PFSK-1 (cell line): ENCODE data around the gene BAHCC1. TPM values are rescaled to one million over a fixed set of nuclear protein-coding genes. Genes with fewer than 3 reads are reported as not detected.
A peak's percentile ranks its signal among the peaks of the same experiment; 100 is the strongest.

Experiments used
- FOXP2 ChIP-seq: optimal IDR thresholded peaks from 2 replicates; pipeline ENCODE3; 2011; ENCODE audit warnings: borderline replicate concordance, control low read depth, inconsistent platforms; ENCODE audit not compliant: insufficient read depth; ENCODE audit errors: extremely low read length, extremely low read depth
- POLR2AphosphoS5 ChIP-seq: IDR thresholded peaks from 2 replicates; pipeline ENCODE4 v1.6.1; 2012; ENCODE audit warnings: low read depth, mild to moderate bottlenecking, control low read depth, low read length, moderate library complexity
- SIN3A ChIP-seq: IDR thresholded peaks from 2 replicates; pipeline ENCODE4 v1.6.1; 2012; ENCODE audit warnings: mild to moderate bottlenecking, low read length, moderate library complexity, borderline replicate concordance; ENCODE audit not compliant: insufficient read depth
- TAF1 ChIP-seq: IDR thresholded peaks from 2 replicates; pipeline ENCODE4 v1.6.1; 2012; ENCODE audit warnings: low read length, control low read depth, borderline replicate concordance; ENCODE audit not compliant: insufficient read depth
- polyA plus RNA-seq: library from polyadenylated mRNA; unstranded; fragments of >200 nt; gene quantifications from one replicate; pipeline ENCODE4 v1.2.1, GENCODE V29; 2012; ENCODE audit warnings: low read depth, missing spikeins; ENCODE audit not compliant: insufficient read length
- TF ChIP-seq, protein P1 (sequence below), 2 experiments: IDR thresholded peaks; 2 replicates each; pipeline versions ENCODE4 v1.6.1 to v1.8.0; 2011 to 2012; ENCODE audit warnings: low read depth in 2 of 2, low read length in 2 of 2, control low read depth in 1 of 2, inconsistent platforms in 1 of 2, mild to moderate bottlenecking in 1 of 2, moderate library complexity in 1 of 2; ENCODE audit not compliant: insufficient read depth in 1 of 2

BAHCC1 gene
- polyA plus RNA-seq, result 44.2 TPM

DNA sequence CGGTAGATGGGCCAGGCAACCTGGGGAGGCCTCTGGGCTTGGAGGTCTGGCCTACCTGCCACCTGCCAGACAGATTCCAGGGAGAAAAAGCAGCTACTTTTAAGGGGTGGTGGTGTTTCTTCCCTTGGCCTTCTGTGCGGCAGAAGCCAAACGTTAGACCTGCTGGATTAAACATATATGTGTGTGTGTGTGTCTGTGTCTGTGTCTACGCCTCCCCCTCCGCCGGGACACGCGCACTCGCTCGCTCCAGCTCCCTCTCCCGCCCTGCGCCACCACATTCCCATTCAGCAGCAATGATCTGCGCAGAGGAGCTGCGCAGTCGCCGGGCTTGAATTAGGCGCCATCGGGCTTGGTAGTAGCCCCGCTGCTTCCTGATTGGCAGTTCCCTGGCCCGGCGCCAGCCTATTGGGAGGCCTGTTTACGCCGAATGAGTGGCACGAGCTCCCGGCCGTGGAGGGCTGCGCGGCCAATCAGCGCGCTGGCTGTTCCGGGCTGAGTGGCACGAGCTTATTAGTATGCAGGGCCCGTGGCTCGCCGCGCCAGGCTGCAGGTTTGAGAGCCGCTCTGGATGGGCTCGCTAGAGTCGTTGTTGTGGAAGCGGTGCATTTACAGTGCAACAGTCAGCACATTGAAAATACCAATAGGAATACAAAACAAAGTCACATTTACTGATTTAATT lies at the start of gene BAHCC1:
TSS of gene BAHCC1 (plus strand) at position 537 of the 679 bp plus-strand sequence. CDS start 4,283 bp downstream, outside the sequence.
- TF ChIP-seq, protein P1, sequence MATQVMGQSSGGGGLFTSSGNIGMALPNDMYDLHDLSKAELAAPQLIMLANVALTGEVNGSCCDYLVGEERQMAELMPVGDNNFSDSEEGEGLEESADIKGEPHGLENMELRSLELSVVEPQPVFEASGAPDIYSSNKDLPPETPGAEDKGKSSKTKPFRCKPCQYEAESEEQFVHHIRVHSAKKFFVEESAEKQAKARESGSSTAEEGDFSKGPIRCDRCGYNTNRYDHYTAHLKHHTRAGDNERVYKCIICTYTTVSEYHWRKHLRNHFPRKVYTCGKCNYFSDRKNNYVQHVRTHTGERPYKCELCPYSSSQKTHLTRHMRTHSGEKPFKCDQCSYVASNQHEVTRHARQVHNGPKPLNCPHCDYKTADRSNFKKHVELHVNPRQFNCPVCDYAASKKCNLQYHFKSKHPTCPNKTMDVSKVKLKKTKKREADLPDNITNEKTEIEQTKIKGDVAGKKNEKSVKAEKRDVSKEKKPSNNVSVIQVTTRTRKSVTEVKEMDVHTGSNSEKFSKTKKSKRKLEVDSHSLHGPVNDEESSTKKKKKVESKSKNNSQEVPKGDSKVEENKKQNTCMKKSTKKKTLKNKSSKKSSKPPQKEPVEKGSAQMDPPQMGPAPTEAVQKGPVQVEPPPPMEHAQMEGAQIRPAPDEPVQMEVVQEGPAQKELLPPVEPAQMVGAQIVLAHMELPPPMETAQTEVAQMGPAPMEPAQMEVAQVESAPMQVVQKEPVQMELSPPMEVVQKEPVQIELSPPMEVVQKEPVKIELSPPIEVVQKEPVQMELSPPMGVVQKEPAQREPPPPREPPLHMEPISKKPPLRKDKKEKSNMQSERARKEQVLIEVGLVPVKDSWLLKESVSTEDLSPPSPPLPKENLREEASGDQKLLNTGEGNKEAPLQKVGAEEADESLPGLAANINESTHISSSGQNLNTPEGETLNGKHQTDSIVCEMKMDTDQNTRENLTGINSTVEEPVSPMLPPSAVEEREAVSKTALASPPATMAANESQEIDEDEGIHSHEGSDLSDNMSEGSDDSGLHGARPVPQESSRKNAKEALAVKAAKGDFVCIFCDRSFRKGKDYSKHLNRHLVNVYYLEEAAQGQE (IDR thresholded peaks at IDR 0.05; ENCODE audit: insufficient read depth in 1 of 2, low read depth in 2 of 2, low read length in 2 of 2), result peak; percentile 41 to 68; a peak in 2 of 4 replicates
- TF ChIP-seq TAF1 (peak; percentile 96), FOXP2 (peak; percentile 99), SIN3A (peak; percentile 97), POLR2AphosphoS5 (peak; percentile 99)

DNA sequence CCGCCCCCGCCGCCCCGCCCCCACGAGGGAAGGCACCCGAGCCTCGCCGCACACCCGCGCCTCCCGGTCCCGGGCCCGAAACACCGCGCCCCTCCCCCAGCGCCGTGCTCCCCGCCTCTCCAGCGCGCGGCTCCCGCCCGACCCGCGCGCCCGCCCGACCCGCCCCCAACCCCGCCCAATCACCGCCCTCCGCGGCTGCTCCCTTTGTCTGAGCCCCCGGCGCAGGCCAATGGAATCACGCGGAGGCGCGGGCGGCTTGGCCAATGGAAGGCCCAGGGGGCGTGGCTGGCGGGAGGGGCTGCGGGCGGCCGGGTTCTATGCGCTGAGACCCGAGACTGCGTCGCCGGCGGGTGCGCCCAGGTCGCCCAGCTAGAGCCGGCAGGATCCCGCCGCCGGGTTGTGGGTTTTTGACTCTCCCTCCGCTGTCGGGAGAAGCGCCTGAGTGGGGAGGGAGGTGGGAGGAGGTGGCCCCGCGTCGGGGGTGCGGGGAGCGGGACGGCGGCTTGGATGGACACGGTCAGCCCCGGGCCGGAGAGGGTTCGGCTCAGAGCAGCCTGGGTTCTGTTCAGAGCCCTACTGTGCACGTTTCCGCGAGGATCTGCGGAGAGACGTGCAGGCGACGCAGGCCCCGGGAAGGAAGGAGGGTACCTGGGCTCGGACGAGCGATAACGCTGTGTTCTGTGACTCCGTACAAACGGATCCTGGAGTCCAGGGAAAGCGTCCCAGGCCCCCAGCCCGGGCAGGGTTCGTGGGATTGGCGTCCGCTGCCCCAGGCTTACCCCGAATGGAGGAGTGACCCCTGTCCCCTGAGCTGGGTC lies 49.0 kb upstream of the BAHCC1 start:
- TF ChIP-seq FOXP2, result peak; percentile 69
- TF ChIP-seq TAF1, result peak; percentile 87
- peak; percentile 93 for TF ChIP-seq POLR2AphosphoS5
- TF ChIP-seq SIN3A, result 0 out of 2 replicates have a peak, but pooled peaks have one; percentile 6
- TF ChIP-seq, protein P1 (IDR thresholded peaks at IDR 0.05; ENCODE audit: insufficient read depth in 1 of 2, low read depth in 2 of 2, low read length in 2 of 2), result 0 out of 4 replicates have a peak, but pooled peaks of 1 of the 2 experiments have one; percentile 44

DNA sequence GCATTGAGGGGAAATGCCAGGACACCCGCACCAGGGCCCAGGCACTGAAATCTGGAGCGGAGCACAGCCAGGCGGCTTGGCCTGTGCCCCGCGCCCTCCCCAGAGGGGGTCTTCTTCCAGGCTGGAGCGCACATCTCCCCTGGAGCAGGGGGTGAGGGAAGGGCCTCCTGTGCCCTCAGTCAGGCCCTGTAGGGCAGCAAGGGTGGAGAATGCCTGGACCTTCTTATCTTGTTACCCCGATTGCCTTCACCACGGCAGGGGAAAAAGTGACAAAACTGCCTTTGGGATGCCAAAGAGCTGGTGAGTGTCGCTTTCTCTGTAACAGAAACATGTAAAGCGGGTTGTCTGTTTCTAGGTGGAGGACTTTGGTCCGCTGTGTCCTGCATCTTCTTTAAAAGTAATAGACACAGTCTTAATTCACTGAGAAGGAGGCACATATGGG lies 48.3 kb upstream of the BAHCC1 start:
- TF ChIP-seq SIN3A (no peak), TAF1 (no peak), FOXP2 (no peak), POLR2AphosphoS5 (no peak)
- TF ChIP-seq, protein P1 (IDR thresholded peaks at IDR 0.05; ENCODE audit: insufficient read depth in 1 of 2, low read depth in 2 of 2, low read length in 2 of 2), result no peak

DNA sequence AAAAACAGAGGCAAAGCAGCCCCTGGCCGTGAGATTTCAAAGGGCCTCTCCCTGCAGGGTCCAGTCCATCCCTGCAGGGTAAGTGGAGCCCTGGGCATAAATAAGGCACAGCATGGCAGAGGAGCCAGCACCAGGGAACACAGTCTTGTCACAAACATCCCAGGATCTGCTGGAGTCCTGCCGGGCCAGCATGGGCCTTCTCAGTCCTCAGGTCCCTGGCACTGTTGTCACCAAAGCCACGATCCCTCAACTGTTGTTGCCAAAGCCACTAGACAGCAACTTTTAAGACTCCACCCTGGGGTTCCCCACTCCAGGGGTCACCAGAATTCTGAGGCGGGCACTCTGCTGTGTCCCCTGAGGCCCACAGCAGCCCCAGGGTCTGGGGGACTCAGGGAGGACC lies 47.8 kb upstream of the BAHCC1 start:
- TF ChIP-seq TAF1, result no peak
